Mesothelial cell of epicardium (in vitro differentiated cells): ENCODE results near the gene CPN1. TPM values are rescaled to one million over a fixed set of nuclear protein-coding genes. Genes with fewer than 3 reads are reported as not detected.
A peak's percentile ranks its signal among the peaks of the same experiment; 100 is the strongest.

Experiments used
- DNase-seq, 2 experiments: peaks; one replicate each; pipeline ENCODE4 v3.0.0; 2021; ENCODE audit warnings: low spot score in 2 of 2; ENCODE audit not compliant: unreplicated experiment in 2 of 2
- H3K27ac Mint-ChIP-seq: 2 replicates; pipeline ENCODE4 v1.8.0; 2021; ENCODE audit warnings: mixed read lengths
- H3K27me3 Mint-ChIP-seq: 2 replicates; pipeline ENCODE4 v1.8.0; 2021; ENCODE audit warnings: low read depth, mixed read lengths
- H3K36me3 Mint-ChIP-seq: 2 replicates; pipeline ENCODE4 v1.8.0; 2021; ENCODE audit warnings: mixed read lengths
- H3K4me1 Mint-ChIP-seq: 2 replicates; pipeline ENCODE4 v1.8.0; 2021; ENCODE audit warnings: mixed read lengths
- H3K4me3 Mint-ChIP-seq: 2 replicates; pipeline ENCODE4 v1.8.0; 2021; ENCODE audit warnings: mild to moderate bottlenecking, moderate library complexity, mixed read lengths
- H3K9me3 Mint-ChIP-seq: 2 replicates; pipeline ENCODE4 v1.8.0; 2021; ENCODE audit warnings: mixed read lengths
- CTCF ChIP-seq: fragments of 200-600 bp; sonication (generic); IDR thresholded peaks from one replicate; pipeline ENCODE4 v1.5.0; 2021; ENCODE audit warnings: antibody characterized with exemption; ENCODE audit not compliant: unreplicated experiment
- total RNA-seq: library from RNA; stranded (reverse); gene quantifications from 3 replicates; pipeline ENCODE4 v1.2.1, GENCODE V29; 2021

Gene CPN1
- total RNA-seq, 1 donor from 2014 or later = not detected

- peak within 1 kb of the TSS; percentile 93 for H3K4me3 Mint-ChIP-seq
- peaks cover 5% of the 10 kb centered on the region for H3K9me3 Mint-ChIP-seq
- peak; percentile 83 to 88 for DNase-seq
- H3K4me1 Mint-ChIP-seq = peaks cover 66% of the 10 kb centered on the region
- H3K27me3 Mint-ChIP-seq = no peaks in the 10 kb centered on the region
- no peaks in the 10 kb centered on the region for H3K36me3 Mint-ChIP-seq
- peak within 1 kb of the TSS; percentile 98 for H3K27ac Mint-ChIP-seq
- peak; percentile 65 for TF ChIP-seq CTCF
Measured at GRCh38 chr10:100009793-100010676, 71.6 kb downstream of the CPN1 start, which contains the start of gene DNMBP. Gene DNMBP (minus strand): TSS chr10:100009947. CDS start chr10:99972124, 37,823 bp downstream.

- peaks cover 72% of the 10 kb centered on the region for H3K4me1 Mint-ChIP-seq
Measured at GRCh38 chr10:100009283-100009792, 72.3 kb downstream of the CPN1 start.

DNA sequence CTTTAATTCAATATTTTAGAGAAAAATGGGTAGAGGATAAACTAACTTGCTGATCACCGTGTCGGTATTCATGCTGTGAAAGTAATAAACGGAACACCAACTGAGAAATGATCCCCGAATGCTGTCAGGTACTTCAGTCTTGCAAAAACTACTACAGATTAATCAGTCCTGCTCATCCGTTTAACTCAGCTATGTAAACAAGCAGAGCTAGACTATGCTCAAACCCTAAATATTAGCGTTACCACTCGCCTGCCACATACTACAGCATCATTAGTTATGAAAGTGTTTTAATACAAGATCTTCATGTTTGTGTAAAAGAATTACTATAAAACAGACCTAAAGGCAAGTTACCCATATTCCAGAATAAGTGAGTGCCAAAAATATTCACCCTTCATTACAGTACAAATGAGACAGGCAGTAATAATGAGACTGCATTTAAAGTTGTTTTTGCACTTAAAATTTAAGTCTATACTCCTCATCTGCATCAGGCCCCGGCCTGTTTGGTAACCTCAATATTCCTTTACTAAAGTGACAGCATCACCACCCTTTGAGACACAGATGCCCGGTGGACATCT is 72.9 kb downstream of the CPN1 start:
- DNase-seq = no peak
- TF ChIP-seq CTCF = no peak
- Mint-ChIP-seq H3K9me3 (peaks cover 4% of the 10 kb centered on the region), H3K36me3 (no peaks in the 10 kb centered on the region), H3K4me3 (peak overlapping the region; percentile 86), H3K27ac (peak overlapping the region; percentile 88), H3K27me3 (no peaks in the 10 kb centered on the region), H3K4me1 (peaks cover 69% of the 10 kb centered on the region)

More at GRCh38 chr10:100009283-100009792, 72.3 kb downstream of the CPN1 start:
- Mint-ChIP-seq H3K36me3 (no peaks in the 10 kb centered on the region), H3K9me3 (peaks cover 5% of the 10 kb centered on the region), H3K27me3 (no peaks in the 10 kb centered on the region), H3K27ac (peak overlapping the region; percentile 88), H3K4me3 (peak overlapping the region; percentile 86)
- peak in 1 of 2 experiments; percentile 72 for DNase-seq
- no peak for TF ChIP-seq CTCF

GRCh38 chr10:100008142-100008522 is 73.5 kb downstream of the CPN1 start:
- no peaks in the 10 kb centered on the region for H3K36me3 Mint-ChIP-seq
- H3K9me3 Mint-ChIP-seq = no peaks in the 10 kb centered on the region
- H3K4me3 Mint-ChIP-seq = peak overlapping the region; percentile 86
- H3K27ac Mint-ChIP-seq = peak overlapping the region; percentile 88
- H3K4me1 Mint-ChIP-seq = peaks cover 64% of the 10 kb centered on the region
- DNase-seq = no peak
- H3K27me3 Mint-ChIP-seq = no peaks in the 10 kb centered on the region
- no peak for TF ChIP-seq CTCF

GRCh38 chr10:100007231-100008141 is 74.2 kb downstream of the CPN1 start:
- peak overlapping the region; percentile 88 for H3K27ac Mint-ChIP-seq
- TF ChIP-seq CTCF = no peak
- no peak for DNase-seq
- H3K4me1 Mint-ChIP-seq = peaks cover 64% of the 10 kb centered on the region
- H3K4me3 Mint-ChIP-seq = peak overlapping the region; percentile 86
- H3K27me3 Mint-ChIP-seq = no peaks in the 10 kb centered on the region
- peaks cover 4% of the 10 kb centered on the region for H3K36me3 Mint-ChIP-seq
- H3K9me3 Mint-ChIP-seq = no peaks in the 10 kb centered on the region
